ENCODE results near the gene RBMS2. TPM values are rescaled to one million over a fixed set of nuclear protein-coding genes. Genes with fewer than 3 reads are reported as not detected.
"Not testable (repeated sequence)": the region's sequence is repeated elsewhere in the genome, so short reads cannot be mapped to it uniquely, and the experiment has no call there.

RBMS2 gene
- total and polyA plus RNA-seq, 2 donors (not counting 1 experiment from before 2014, with no cell fraction given): 0.81 to 7.6 TPM

- H3K27ac Mint-ChIP-seq; H3K27ac ChIP-seq (ENCODE audit: low read length in 2 of 2); intact Hi-C loops (cut with micrococcal nuclease); H3K27me3 ChIP-seq (replicated peaks in 1 of 4; ENCODE audit: control extremely low read depth in 1 of 4, control insufficient read depth in 3 of 4, insufficient read depth in 4 of 4, low read length in 3 of 4); H3K9me3 ChIP-seq (ENCODE audit: control extremely low read depth in 1 of 3, control insufficient read depth in 2 of 3, insufficient read depth in 1 of 3, low read length in 2 of 3); CTCF ChIA-PET; DNase-seq; H3K27me3 Mint-ChIP-seq; ATAC-seq (ENCODE audit: low read depth); H3K9ac ChIP-seq (ENCODE audit: low read length); H3K4me1 ChIP-seq (ENCODE audit: control insufficient read depth in 2 of 2, insufficient read depth in 2 of 2, low read length in 2 of 2); H3K79me2 ChIP-seq (ENCODE audit: control insufficient read depth, insufficient read depth, low read length); H3K4me3 ChIP-seq (ENCODE audit: control extremely low read depth in 1 of 5, extremely low read depth in 1 of 5, insufficient read depth in 1 of 5, low read depth in 2 of 5, low read length in 4 of 5); H3K9me3 Mint-ChIP-seq (ENCODE audit: insufficient read depth); H3K4me1 Mint-ChIP-seq; H3K36me3 ChIP-seq (replicated peaks in 1 of 2; ENCODE audit: control extremely low read depth in 1 of 2, control insufficient read depth in 1 of 2, extremely low read depth in 1 of 2, insufficient read depth in 2 of 2, low read length in 1 of 2); H4K20me1 ChIP-seq (ENCODE audit: control insufficient read depth, insufficient read depth, low read length, poor library complexity, severe bottlenecking); H2AFZ ChIP-seq (ENCODE audit: insufficient read depth, low read depth, low read length, poor library complexity, severe bottlenecking); H3K4me2 ChIP-seq (replicated peaks; ENCODE audit: low read depth, low read length, poor library complexity, severe bottlenecking); H3K4me3 Mint-ChIP-seq: not testable (repeated sequence)
- WGBS (ENCODE audit: insufficient coverage): 83% methylated on average over 9 of the region's 9 CpGs
- POLR2A ChIA-PET: interaction anchor here (0.8 kb wide), 1 partner anchor 11 kb away, joined by 3 read pairs; the partner anchor contains the start of gene GLS2
These were observed 22.2 kb upstream of the RBMS2 start for GRCh38 chr12:56499452-56499851.

- ATAC-seq (ENCODE audit: low read depth); H3K27me3 ChIP-seq (replicated peaks in 1 of 4; ENCODE audit: control extremely low read depth in 1 of 4, control insufficient read depth in 3 of 4, insufficient read depth in 4 of 4, low read length in 3 of 4); H3K36me3 ChIP-seq (replicated peaks in 1 of 2; ENCODE audit: control extremely low read depth in 1 of 2, control insufficient read depth in 1 of 2, extremely low read depth in 1 of 2, insufficient read depth in 2 of 2, low read length in 1 of 2); H3K4me1 ChIP-seq (ENCODE audit: control insufficient read depth in 2 of 2, insufficient read depth in 2 of 2, low read length in 2 of 2); H3K79me2 ChIP-seq (ENCODE audit: control insufficient read depth, insufficient read depth, low read length); H3K27ac Mint-ChIP-seq; H4K20me1 ChIP-seq (ENCODE audit: control insufficient read depth, insufficient read depth, low read length, poor library complexity, severe bottlenecking); H3K4me3 ChIP-seq (ENCODE audit: control extremely low read depth in 1 of 5, extremely low read depth in 1 of 5, insufficient read depth in 1 of 5, low read depth in 2 of 5, low read length in 4 of 5); H3K4me1 Mint-ChIP-seq; H3K9ac ChIP-seq (ENCODE audit: low read length); H3K27me3 Mint-ChIP-seq; H3K4me2 ChIP-seq (replicated peaks; ENCODE audit: low read depth, low read length, poor library complexity, severe bottlenecking); H3K27ac ChIP-seq (ENCODE audit: low read length in 2 of 2); H2AFZ ChIP-seq (ENCODE audit: insufficient read depth, low read depth, low read length, poor library complexity, severe bottlenecking); H3K9me3 Mint-ChIP-seq (ENCODE audit: insufficient read depth); DNase-seq; H3K9me3 ChIP-seq (ENCODE audit: control extremely low read depth in 1 of 3, control insufficient read depth in 2 of 3, insufficient read depth in 1 of 3, low read length in 2 of 3); CTCF ChIA-PET; H3K4me3 Mint-ChIP-seq: not testable (repeated sequence)
- POLR2A ChIA-PET: interaction anchor here (0.8 kb wide), 1 partner anchor 12 kb away, joined by 3 read pairs; the partner anchor contains the start of gene GLS2
- 88% methylated on average over 10 of the region's 13 CpGs for WGBS (ENCODE audit: insufficient coverage)
- intact Hi-C loops (cut with micrococcal nuclease): loop anchor here (2.0 kb wide), 1 partner anchor 307 kb away; no protein-coding TSS in a partner anchor
These were observed 21.7 kb upstream of the RBMS2 start for GRCh38 chr12:56499879-56500278.
